Natural killer cell treated with Interleukin-12 subunit alpha and Interleukin-12 subunit beta and Interleukin-15 and Interleukin-18, amount 100 ng/mL, for 72 hours (primary cell): ENCODE results near the gene AOAH. TPM values are rescaled to one million over a fixed set of nuclear protein-coding genes. Genes with fewer than 3 reads are reported as not detected.

ENCODE experiments used
- ATAC-seq, 2 donors: fragments of 150-1000 bp; cut with Tn5 transposase in 1 of 2; sonication (Bioruptor Pico), chemical (Tn5 transposase) in 1 of 2; 2 replicates each; pipeline ENCODE4 v1.10.0; 2021
- DNase-seq: peaks from one replicate; pipeline ENCODE4 v3.0.0; 2022; ENCODE audit warnings: low spot score
- H3K27ac Mint-ChIP-seq, 2 donors: 1 replicate in 1 of 2; 2 replicates in 1 of 2; pipeline ENCODE4 v1.8.0; 2022; ENCODE audit warnings: mixed read lengths in 2 of 2, mild to moderate bottlenecking in 1 of 2, moderate library complexity in 1 of 2
- H3K27me3 Mint-ChIP-seq, 2 donors: 1 replicate in 1 of 2; 2 replicates in 1 of 2; pipeline ENCODE4 v1.8.0; 2022; ENCODE audit warnings: mixed read lengths in 2 of 2
- H3K36me3 Mint-ChIP-seq: one replicate; pipeline ENCODE4 v1.8.0; 2022; ENCODE audit warnings: mixed read lengths
- H3K4me1 Mint-ChIP-seq, 2 donors: 1 replicate in 1 of 2; 2 replicates in 1 of 2; pipeline ENCODE4 v1.8.0; 2022; ENCODE audit warnings: low read depth in 2 of 2, mixed read lengths in 2 of 2, mild to moderate bottlenecking in 1 of 2
- H3K4me3 Mint-ChIP-seq: one replicate; pipeline ENCODE4 v1.8.0; 2022; ENCODE audit warnings: mixed read lengths
- H3K9me3 Mint-ChIP-seq: 2 replicates; pipeline ENCODE4 v1.8.0; 2022; ENCODE audit warnings: mixed read lengths
- total RNA-seq, 2 donors: library from RNA; stranded (reverse); gene quantifications; one replicate each; pipeline ENCODE4 v1.2.3, GENCODE V29; 2022

Gene AOAH
- total RNA-seq, 2 donors from 2014 or later = 108 to 136 TPM

- H3K27me3 Mint-ChIP-seq = no peaks in the 10 kb centered on the region
- H3K4me1 Mint-ChIP-seq = peaks cover 29 to 55% of the 10 kb centered on the region in 2 donors
- H3K4me3 Mint-ChIP-seq = no peak overlapping the region
- H3K36me3 Mint-ChIP-seq = peaks cover 39% of the 10 kb centered on the region
- DNase-seq (no peak), ATAC-seq (no peak)
- H3K27ac Mint-ChIP-seq = peak overlapping the region; percentile 46 to 88
- no peaks in the 10 kb centered on the region for H3K9me3 Mint-ChIP-seq
These were observed 108.3 kb downstream of the AOAH start for GRCh38 chr7:36615852-36616540.

GRCh38 chr7:36614959-36615358 is 109.3 kb downstream of the AOAH start:
- peaks cover 20 to 46% of the 10 kb centered on the region in 2 donors for H3K4me1 Mint-ChIP-seq
- H3K4me3 Mint-ChIP-seq = no peak overlapping the region
- no peak for DNase-seq
- H3K27ac Mint-ChIP-seq = peak overlapping the region in 1 of 2 donors; percentile 88
- H3K9me3 Mint-ChIP-seq = no peaks in the 10 kb centered on the region
- H3K27me3 Mint-ChIP-seq = no peaks in the 10 kb centered on the region
- no peak for ATAC-seq
- peaks cover 35% of the 10 kb centered on the region for H3K36me3 Mint-ChIP-seq

GRCh38 chr7:36613031-36613614 is 111.2 kb downstream of the AOAH start:
- Mint-ChIP-seq H3K9me3 (no peaks in the 10 kb centered on the region), H3K27me3 (no peaks in the 10 kb centered on the region), H3K36me3 (peaks cover 29% of the 10 kb centered on the region), H3K27ac (peak overlapping the region; percentile 48 to 88), H3K4me1 (peaks cover 19 to 42% of the 10 kb centered on the region in 2 donors), H3K4me3 (peak overlapping the region; percentile 22)
- ATAC-seq (no peak), DNase-seq (no peak)

DNA sequence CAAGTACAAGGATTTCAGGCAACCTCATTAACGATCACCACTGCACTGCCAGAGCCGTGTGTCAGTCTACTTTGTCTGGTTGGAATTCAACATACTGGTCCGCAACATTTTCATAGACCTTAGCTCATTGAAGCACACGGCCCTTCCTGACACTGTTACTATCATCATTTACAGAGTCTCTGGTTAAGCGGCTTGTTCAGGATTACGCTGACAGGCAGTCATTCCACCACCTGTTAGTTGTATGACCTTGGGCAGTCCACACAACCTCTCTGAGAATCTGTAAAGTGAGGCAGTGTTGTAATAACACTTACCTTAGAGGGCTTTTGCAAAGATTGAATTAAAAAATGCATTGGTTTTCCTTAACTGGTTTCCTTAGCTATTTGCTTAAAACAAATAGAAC is 112.6 kb downstream of the AOAH start:
- ATAC-seq (no peak), DNase-seq (no peak)
- H3K27me3 Mint-ChIP-seq = no peaks in the 10 kb centered on the region
- no peaks in the 10 kb centered on the region for H3K9me3 Mint-ChIP-seq
- H3K36me3 Mint-ChIP-seq = peaks cover 20% of the 10 kb centered on the region
- H3K27ac Mint-ChIP-seq = peak overlapping the region; percentile 32 to 88
- H3K4me1 Mint-ChIP-seq = peaks cover 19 to 44% of the 10 kb centered on the region in 2 donors
- no peak overlapping the region for H3K4me3 Mint-ChIP-seq

GRCh38 chr7:36607721-36608095 is 116.6 kb downstream of the AOAH start:
- ATAC-seq = no peak
- no peak for DNase-seq

DNA sequence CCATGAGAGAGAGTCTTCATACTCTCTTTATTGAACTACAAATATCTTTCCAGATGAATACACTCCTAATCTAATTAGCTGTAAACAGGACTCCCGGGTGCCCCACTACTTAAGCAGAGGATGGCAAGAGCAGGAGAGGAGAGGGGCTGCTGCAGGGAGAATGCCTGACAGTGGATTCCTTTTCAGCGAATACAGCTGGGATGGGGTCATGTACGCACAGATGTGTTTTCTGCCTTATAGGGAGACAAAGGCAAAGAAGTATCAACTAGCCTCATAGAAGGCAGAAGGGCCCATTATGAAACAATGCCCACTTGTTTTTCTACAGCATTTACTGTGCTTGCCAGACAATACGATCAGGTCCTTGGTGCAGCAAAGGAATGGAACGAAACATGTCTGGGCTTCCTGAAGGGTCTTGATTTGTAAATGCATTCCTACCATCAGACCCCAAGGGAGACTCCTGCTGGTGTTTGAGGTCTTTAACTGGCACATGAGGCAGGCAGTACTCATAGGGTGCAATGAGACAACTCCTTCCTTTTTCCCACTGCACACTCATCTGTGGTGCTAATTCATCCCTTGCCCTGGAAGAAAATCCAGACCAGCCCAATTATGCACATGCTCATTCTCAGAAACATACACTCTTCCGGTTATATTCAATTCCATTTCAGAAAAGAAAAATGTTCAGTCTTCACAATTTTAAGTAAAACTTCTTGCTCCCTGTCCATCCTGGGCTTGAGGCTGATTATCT is 117.1 kb downstream of the AOAH start:
- ATAC-seq (no peak), DNase-seq (no peak)
- no peaks in the 10 kb centered on the region for H3K27me3 Mint-ChIP-seq
- peak overlapping the region; percentile 68 to 77 for H3K27ac Mint-ChIP-seq
- H3K4me1 Mint-ChIP-seq = peaks cover 43 to 57% of the 10 kb centered on the region in 2 donors
- no peaks in the 10 kb centered on the region for H3K9me3 Mint-ChIP-seq
- no peak overlapping the region for H3K4me3 Mint-ChIP-seq
- peaks cover 24% of the 10 kb centered on the region for H3K36me3 Mint-ChIP-seq

More at GRCh38 chr7:36607721-36608095, 116.6 kb downstream of the AOAH start:
- no peaks in the 10 kb centered on the region for H3K27me3 Mint-ChIP-seq
- H3K27ac Mint-ChIP-seq = peak overlapping the region; percentile 68 to 77
- no peaks in the 10 kb centered on the region for H3K9me3 Mint-ChIP-seq
- peaks cover 37 to 52% of the 10 kb centered on the region in 2 donors for H3K4me1 Mint-ChIP-seq
- no peak overlapping the region for H3K4me3 Mint-ChIP-seq
- peaks cover 24% of the 10 kb centered on the region for H3K36me3 Mint-ChIP-seq

DNA sequence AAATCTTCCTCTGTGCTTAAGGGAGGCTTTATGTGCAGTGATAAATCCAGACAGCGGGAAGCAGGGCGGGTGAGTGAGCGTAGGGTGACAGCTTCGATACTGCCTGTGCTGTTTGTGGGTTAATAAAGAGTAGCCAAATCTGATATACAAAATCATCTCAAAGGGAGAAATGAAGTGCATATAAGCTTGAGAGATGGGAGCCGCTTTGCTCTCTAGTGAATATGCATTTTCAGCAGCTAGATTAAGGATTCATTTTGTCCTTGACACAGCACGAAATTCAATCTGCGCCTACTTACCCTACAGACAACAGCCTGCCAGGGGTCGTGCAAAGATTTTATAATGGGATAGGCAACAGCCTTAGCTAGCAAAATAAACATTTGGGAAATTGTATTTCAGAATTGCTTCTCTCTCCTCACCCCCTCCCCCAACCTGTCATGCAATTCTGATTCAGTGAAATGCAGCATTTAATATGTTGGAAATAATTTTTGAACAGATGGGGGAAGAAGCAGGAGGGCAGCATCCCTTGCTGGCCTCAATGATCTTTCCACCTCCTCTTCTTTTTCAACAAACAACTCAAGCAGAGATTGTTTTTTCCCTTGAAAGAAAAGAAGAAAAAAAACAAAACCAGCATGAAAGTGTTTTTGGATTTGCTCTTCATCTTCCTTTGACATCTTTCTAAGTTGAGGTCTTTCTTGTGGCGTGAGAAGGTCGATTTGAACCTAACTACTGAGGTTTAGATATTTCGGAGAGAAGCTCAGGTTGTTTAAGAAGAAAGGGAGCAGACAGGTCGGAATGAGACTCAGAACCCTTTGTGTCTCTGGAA is 117.9 kb downstream of the AOAH start:
- ATAC-seq (no peak), DNase-seq (no peak)
- H3K9me3 Mint-ChIP-seq = no peaks in the 10 kb centered on the region
- no peak overlapping the region for H3K4me3 Mint-ChIP-seq
- H3K4me1 Mint-ChIP-seq = peaks cover 51 to 59% of the 10 kb centered on the region in 2 donors
- peak overlapping the region; percentile 48 to 96 for H3K27ac Mint-ChIP-seq
- no peaks in the 10 kb centered on the region for H3K27me3 Mint-ChIP-seq
- peaks cover 20% of the 10 kb centered on the region for H3K36me3 Mint-ChIP-seq

DNA sequence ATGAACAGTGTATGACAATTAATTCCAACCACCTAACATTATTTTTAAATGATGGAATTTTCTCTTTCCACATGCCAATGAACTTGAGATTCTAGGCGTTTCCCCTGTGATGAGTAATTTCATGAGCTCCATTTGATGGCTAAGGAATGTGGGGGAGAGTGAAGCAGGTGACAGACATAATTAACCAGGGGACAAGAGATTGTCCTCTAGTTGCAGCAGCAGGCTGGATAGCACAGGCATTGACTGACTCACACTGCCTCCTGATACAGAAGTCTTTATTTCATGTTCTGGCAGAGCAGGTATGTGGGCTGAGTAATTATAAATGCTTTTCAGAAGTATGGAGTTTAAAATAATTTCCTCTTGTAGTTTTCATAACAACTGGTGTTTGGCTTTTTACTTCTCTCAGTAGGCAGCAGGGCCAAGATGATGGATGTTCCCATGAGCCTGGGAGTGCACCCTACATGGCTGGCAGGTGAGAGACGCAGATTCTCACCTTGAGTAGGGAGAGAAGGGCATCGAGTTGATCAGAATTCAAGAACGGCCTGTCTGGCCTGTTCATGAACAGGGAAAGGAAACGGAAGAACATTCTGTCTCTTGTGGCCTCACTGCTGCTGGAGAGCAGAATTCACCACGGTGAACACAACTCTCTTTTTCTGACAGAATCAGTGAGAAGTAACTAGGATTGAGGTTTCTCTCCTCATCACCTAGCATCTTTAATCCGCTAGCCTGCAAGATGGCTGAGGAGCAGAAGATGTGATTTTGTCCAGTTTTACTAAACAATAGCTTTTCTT is 118.8 kb downstream of the AOAH start:
- no peaks in the 10 kb centered on the region for H3K9me3 Mint-ChIP-seq
- H3K4me3 Mint-ChIP-seq = no peak overlapping the region
- no peaks in the 10 kb centered on the region for H3K27me3 Mint-ChIP-seq
- peak overlapping the region; percentile 56 to 96 for H3K27ac Mint-ChIP-seq
- H3K36me3 Mint-ChIP-seq = peaks cover 14% of the 10 kb centered on the region
- no peak for ATAC-seq
- H3K4me1 Mint-ChIP-seq = peaks cover 60 to 63% of the 10 kb centered on the region in 2 donors
- no peak for DNase-seq

DNA sequence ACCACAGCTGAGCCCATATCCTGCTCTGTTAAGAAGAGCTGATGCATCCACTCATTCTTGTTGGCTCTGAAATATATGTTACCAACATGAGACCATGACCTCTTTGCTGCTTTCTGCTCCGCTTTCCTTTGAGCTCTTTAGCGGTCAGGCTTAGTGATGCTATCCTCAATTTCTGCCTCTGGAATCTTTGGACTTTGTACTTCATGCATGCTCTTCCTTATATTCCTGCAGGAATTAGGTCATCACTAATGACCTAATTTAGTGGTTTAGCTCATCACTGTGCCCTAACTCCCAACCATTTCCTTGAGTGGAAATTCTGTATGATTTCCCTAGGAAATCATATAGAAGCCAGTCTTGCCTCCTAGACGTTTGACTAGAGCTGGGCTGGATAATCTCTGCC is 119.5 kb downstream of the AOAH start:
- Mint-ChIP-seq H3K27ac (peak overlapping the region; percentile 56 to 96), H3K27me3 (no peaks in the 10 kb centered on the region), H3K36me3 (peaks cover 20% of the 10 kb centered on the region), H3K4me3 (peak overlapping the region; percentile 8), H3K9me3 (no peaks in the 10 kb centered on the region), H3K4me1 (peaks cover 66 to 70% of the 10 kb centered on the region in 2 donors)
- DNase-seq (no peak), ATAC-seq (no peak)

GRCh38 chr7:36602934-36603887 is 121.1 kb downstream of the AOAH start:
- Mint-ChIP-seq H3K9me3 (no peaks in the 10 kb centered on the region), H3K4me3 (peak overlapping the region; percentile 54), H3K36me3 (peaks cover 25% of the 10 kb centered on the region), H3K4me1 (peaks cover 69 to 74% of the 10 kb centered on the region in 2 donors), H3K27ac (peak overlapping the region; percentile 76 to 96), H3K27me3 (no peaks in the 10 kb centered on the region)
- no peak for DNase-seq
- peak; percentile 12 to 64 for ATAC-seq

GRCh38 chr7:36602511-36602910 is 121.8 kb downstream of the AOAH start:
- DNase-seq (no peak), ATAC-seq (no peak)
- Mint-ChIP-seq H3K4me1 (peaks cover 72 to 81% of the 10 kb centered on the region in 2 donors), H3K4me3 (peak overlapping the region; percentile 54), H3K27me3 (no peaks in the 10 kb centered on the region), H3K36me3 (peaks cover 26% of the 10 kb centered on the region), H3K27ac (peak overlapping the region; percentile 76 to 96), H3K9me3 (no peaks in the 10 kb centered on the region)

- peak overlapping the region; percentile 54 for H3K4me3 Mint-ChIP-seq
- peaks cover 32% of the 10 kb centered on the region for H3K36me3 Mint-ChIP-seq
- H3K27me3 Mint-ChIP-seq = no peaks in the 10 kb centered on the region
- peak overlapping the region; percentile 76 to 96 for H3K27ac Mint-ChIP-seq
- ATAC-seq = peak in 1 of 2 donors; percentile 15
- no peak for DNase-seq
- H3K9me3 Mint-ChIP-seq = no peaks in the 10 kb centered on the region
- peaks cover 75 to 89% of the 10 kb centered on the region in 2 donors for H3K4me1 Mint-ChIP-seq
These were observed 122.7 kb downstream of the AOAH start for GRCh38 chr7:36601601-36602000.
